ENCODE measurements around the gene GLS. TPM values are rescaled to one million over a fixed set of nuclear protein-coding genes. Genes with fewer than 3 reads are reported as not detected.

The GLS gene
- total and polyA plus RNA-seq, 2 of the 13 experiments (the other 11 are each of a cell fraction or from before 2014, with no cell fraction given) = 78.6 to 183 TPM

GRCh38 chr2:190881598-190882410, 1.2 kb downstream of the GLS start (continued):
- no peak for TF ChIP-seq ZNF563 (CRISPR knock-in tag; IDR thresholded peaks at IDR 0.05)
- peak; percentile 69; the same call in 1 of the 2 replicates for TF ChIP-seq ZBTB38 (CRISPR knock-in tag; IDR thresholded peaks at IDR 0.05)
- TF ChIP-seq RAD21 (CRISPR knock-in tag; IDR thresholded peaks at IDR 0.05) = peak; percentile 37; the same call in 1 of the 2 replicates
- peak; percentile 49; the same call in 1 of the 2 replicates for TF ChIP-seq TFDP1 (CRISPR knock-in tag; IDR thresholded peaks at IDR 0.05; ENCODE audit: borderline replicate concordance)
- TF ChIP-seq MXD4 (CRISPR knock-in tag; IDR thresholded peaks at IDR 0.05) = no peak; the same call in none of the 2 replicates
- TF ChIP-seq GABPB1 (CRISPR knock-in tag; IDR thresholded peaks at IDR 0.05) = peak; percentile 80
- peak; percentile 37; the same call in 1 of the 2 replicates for TF ChIP-seq PHF20 (CRISPR knock-in tag; IDR thresholded peaks at IDR 0.05)
- no peak for TF ChIP-seq RELA (CRISPR knock-in tag; IDR thresholded peaks at IDR 0.05)
- no peak for TF ChIP-seq NR3C1 (CRISPR knock-in tag; IDR thresholded peaks at IDR 0.05)
- peak; percentile 63; the same call in 1 of the 2 replicates for TF ChIP-seq PITX1 (CRISPR knock-in tag; IDR thresholded peaks at IDR 0.05)
- TF ChIP-seq HNF4A (CRISPR knock-in tag; IDR thresholded peaks at IDR 0.05) = peak; percentile 25; the same call in 1 of the 2 replicates
- TF ChIP-seq DPF2 (CRISPR knock-in tag; IDR thresholded peaks at IDR 0.05; ENCODE audit: borderline replicate concordance, low read depth) = no peak
- no peak for TF ChIP-seq FOXJ3 (CRISPR knock-in tag; IDR thresholded peaks at IDR 0.05; ENCODE audit: borderline replicate concordance)
- no peak for TF ChIP-seq ZEB1 (IDR thresholded peaks at IDR 0.05; ENCODE audit: insufficient replicate concordance, low read depth)
- no peak for TF ChIP-seq FOSL1 (CRISPR knock-in tag; IDR thresholded peaks at IDR 0.05; ENCODE audit: borderline replicate concordance)
- no peak for TF ChIP-seq ZNF33A (CRISPR knock-in tag; IDR thresholded peaks at IDR 0.05; ENCODE audit: borderline replicate concordance)
- no peak for TF ChIP-seq ZBTB46 (CRISPR knock-in tag; IDR thresholded peaks at IDR 0.05; ENCODE audit: borderline replicate concordance)
- peak; percentile 13; the same call in 1 of the 2 replicates for TF ChIP-seq ZNF703 (CRISPR knock-in tag; IDR thresholded peaks at IDR 0.05; ENCODE audit: borderline replicate concordance)
- TF ChIP-seq PHF8 (CRISPR knock-in tag; IDR thresholded peaks at IDR 0.05) = no peak
- TF ChIP-seq TOPORS (CRISPR knock-in tag; IDR thresholded peaks at IDR 0.05) = no peak; the same call in 1 of the 2 replicates
- peak; percentile 54 for TF ChIP-seq TAF15 (IDR thresholded peaks at IDR 0.05; ENCODE audit: low read depth, low read length, poor library complexity, severe bottlenecking)
- TF ChIP-seq PTBP1 (IDR thresholded peaks at IDR 0.05; ENCODE audit: low read depth, low read length, poor library complexity, severe bottlenecking) = no peak
- peak; percentile 89 for TF ChIP-seq POLR2G (IDR thresholded peaks at IDR 0.05; ENCODE audit: low read depth, low read length)
- no peak; the same call in 1 of the 2 replicates for TF ChIP-seq TBX3 (IDR thresholded peaks at IDR 0.05; ENCODE audit: borderline replicate concordance)
- TF ChIP-seq ZBTB7A (CRISPR knock-in tag; IDR thresholded peaks at IDR 0.05) = no peak
- TF ChIP-seq ZFP36L1 (CRISPR knock-in tag; IDR thresholded peaks at IDR 0.05) = no peak
- TF ChIP-seq ZNF260 (CRISPR knock-in tag; IDR thresholded peaks at IDR 0.05; ENCODE audit: borderline replicate concordance, low read depth) = no peak
- TF ChIP-seq CENPBD1 (CRISPR knock-in tag; IDR thresholded peaks at IDR 0.05; ENCODE audit: borderline replicate concordance, low read depth) = no peak

All from HepG2 (cell line).